HepG2 (cell line): ENCODE measurements around the gene ULK4. TPM values are rescaled to one million over a fixed set of nuclear protein-coding genes. Genes with fewer than 3 reads are reported as not detected.
A peak's percentile ranks its signal among the peaks of the same experiment; 100 is the strongest.

Experiments used
- ATAC-seq: fragments of 200-7000 bp; cut with Tn5 transposase; 3 replicates; pipeline ENCODE4 v1.9.1; 2020; ENCODE audit warnings: mild to moderate bottlenecking, moderate library complexity
- BruUV-seq: library from RNA; stranded (reverse); fragments of 400-500 nt; replicated peaks from 2 replicates; lab custom pipeline; 2021; lab: Mats Ljungman, UMichigan
- CTCF ChIA-PET: fragments of 300-600 bp; formaldehyde crosslinking; extraction: SDS; loops from one replicate; lab custom pipeline; 2021; ENCODE audit warnings: low total read pairs, inconsistent platforms, low intra/inter-chr PET ratio; lab: Yijun Ruan, JAX
- POLR2A ChIA-PET: fragments of 350-600 bp; sonication (Branson Sonifier 250); formaldehyde crosslinking; loops from one replicate; lab custom pipeline; 2020; ENCODE audit warnings: antibody characterized with exemption, inconsistent platforms; lab: Yijun Ruan, JAX
- DNase-seq: peaks from one replicate; pipeline ENCODE4 v3.0.0-alpha.2; 2015; ENCODE audit warnings: low spot score
- FAIRE-seq: peaks from 3 replicates; lab custom pipeline; 2011; peaks lifted over from hg19 to GRCh38; lab: Jason Lieb, UNC
- H2AFZ ChIP-seq: one replicate; pipeline ENCODE4 v1.6.1; 2011; ENCODE audit warnings: low read length, inconsistent platforms
- H3K27ac ChIP-seq: fragments of 300-600 bp; 3 replicates; pipeline ENCODE4 v1.8.0; 2011; ENCODE audit warnings: mixed run types, mild to moderate bottlenecking, mixed read lengths, low read length, inconsistent platforms; ENCODE audit not compliant: insufficient read depth; ENCODE audit errors: extremely low read length
- H3K27me3 ChIP-seq, 2 experiments: fragments of 200-600 bp in 1 of 2; 2 replicates in 1 of 2; 3 replicates in 1 of 2; pipeline versions ENCODE4 v1.6.0 to v1.8.0; 2011; ENCODE audit warnings: low read length in 2 of 2, mild to moderate bottlenecking in 2 of 2, moderate library complexity in 2 of 2, inconsistent platforms in 1 of 2; ENCODE audit not compliant: insufficient read depth in 2 of 2, control insufficient read depth in 1 of 2
- H3K36me3 ChIP-seq, 2 experiments: fragments of 200-600 bp in 1 of 2; replicated peaks in 1 of 2; 2 replicates in 1 of 2; 3 replicates in 1 of 2; pipeline versions ENCODE4 v1.5.1 to v1.8.0; 2011; ENCODE audit warnings: low read length in 2 of 2, inconsistent platforms in 1 of 2; ENCODE audit not compliant: insufficient read depth in 2 of 2, control insufficient read depth in 1 of 2
- H3K4me1 ChIP-seq: 2 replicates; pipeline ENCODE4 v1.5.1; 2012; ENCODE audit warnings: low read length, inconsistent platforms; ENCODE audit not compliant: insufficient read depth
- H3K4me2 ChIP-seq: 2 replicates; pipeline ENCODE4 v1.6.0; 2011; ENCODE audit warnings: low read depth, low read length, inconsistent platforms
- H3K4me3 ChIP-seq, 3 experiments: fragments of 200-600 bp in 1 of 3; sonication (generic), shearing (Covaris generic) in 1 of 3; replicated peaks in 1 of 3; 2 replicates each; pipeline ENCODE4 v1.5.1; 2011 to 2016; ENCODE audit warnings: low read length in 3 of 3, inconsistent platforms in 2 of 3, low read depth in 2 of 3, mild to moderate bottlenecking in 2 of 3, control low read depth in 1 of 3, mixed read lengths in 1 of 3; ENCODE audit not compliant: insufficient read depth in 1 of 3
- H3K79me2 ChIP-seq: one replicate; pipeline ENCODE4 v1.6.1; 2011; ENCODE audit warnings: low read length, inconsistent platforms; ENCODE audit not compliant: insufficient read depth
- H3K9ac ChIP-seq: 2 replicates; pipeline ENCODE4 v1.6.0; 2011; ENCODE audit warnings: mild to moderate bottlenecking, low read depth, low read length, inconsistent platforms; ENCODE audit not compliant: insufficient read depth
- H3K9me3 ChIP-seq: 2 replicates; pipeline ENCODE4 v1.5.1; 2012; ENCODE audit warnings: mild to moderate bottlenecking, low read length
- H4K20me1 ChIP-seq: 2 replicates; pipeline ENCODE4 v1.6.0; 2011; ENCODE audit warnings: inconsistent platforms, mild to moderate bottlenecking, low read length, moderate library complexity; ENCODE audit not compliant: insufficient read depth
- BCL3 ChIP-seq: sonication (generic); formaldehyde crosslinking; IDR thresholded peaks from 2 replicates; pipeline ENCODE4 v1.5.1; 2020; ENCODE audit warnings: mild to moderate bottlenecking, missing genetic modification reagents, moderate library complexity
- BCL6 ChIP-seq: IDR thresholded peaks from 2 replicates; pipeline ENCODE4 v1.6.1; 2016; ENCODE audit warnings: missing genetic modification reagents, missing compliant biosample characterization
- GATAD2A ChIP-seq: IDR thresholded peaks from 2 replicates; pipeline ENCODE4 v1.6.1; 2016
- GPBP1L1 ChIP-seq: sonication (generic); formaldehyde crosslinking; IDR thresholded peaks from 2 replicates; pipeline ENCODE4 v1.5.0; 2020; ENCODE audit warnings: mild to moderate bottlenecking, missing genetic modification reagents
- HMG20A ChIP-seq: IDR thresholded peaks from 2 replicates; pipeline ENCODE4 v1.6.1; 2016; ENCODE audit warnings: borderline replicate concordance
- HNF4A ChIP-seq: sonication (generic); formaldehyde crosslinking; IDR thresholded peaks from 2 replicates; pipeline ENCODE4 v1.4.0; 2020; ENCODE audit warnings: missing genetic modification reagents
- KLF6 ChIP-seq: IDR thresholded peaks from 2 replicates; pipeline ENCODE4 v1.8.0; 2016; ENCODE audit warnings: missing biosample characterization, missing genetic modification reagents
- MTF1 ChIP-seq: sonication (generic); formaldehyde crosslinking; IDR thresholded peaks from 2 replicates; pipeline ENCODE4 v1.5.0; 2020; ENCODE audit warnings: missing genetic modification reagents
- NFYC ChIP-seq: IDR thresholded peaks from 2 replicates; pipeline ENCODE4 v1.6.1; 2016; ENCODE audit warnings: missing genetic modification reagents, missing compliant biosample characterization
- SOX6 ChIP-seq, 2 experiments: fragments of 450-650 bp in 1 of 2; sonication (generic) in 1 of 2; formaldehyde crosslinking in 1 of 2; IDR thresholded peaks; 2 replicates each; pipeline versions ENCODE4 v1.4.0 to v1.6.1; 2017 to 2020; ENCODE audit warnings: antibody characterized with exemption in 1 of 2, mild to moderate bottlenecking in 1 of 2, missing genetic modification reagents in 1 of 2
- TBP ChIP-seq: sonication (generic); formaldehyde crosslinking; IDR thresholded peaks from 2 replicates; pipeline ENCODE4 v1.5.0; 2020; ENCODE audit warnings: missing genetic modification reagents
- TEAD2 ChIP-seq: sonication (generic); formaldehyde crosslinking; IDR thresholded peaks from 2 replicates; pipeline ENCODE4 v1.9.0; 2021; ENCODE audit warnings: missing genetic modification reagents
- ZC3H4 ChIP-seq: sonication (generic); formaldehyde crosslinking; IDR thresholded peaks from 2 replicates; pipeline ENCODE4 v1.4.0; 2020; ENCODE audit warnings: missing genetic modification reagents, borderline replicate concordance
- ZIK1 ChIP-seq: sonication (generic); formaldehyde crosslinking; IDR thresholded peaks from 2 replicates; pipeline ENCODE4 v1.5.0; 2020; ENCODE audit warnings: mild to moderate bottlenecking, low read depth, missing genetic modification reagents, borderline replicate concordance
- ZKSCAN5 ChIP-seq: sonication (generic); formaldehyde crosslinking; IDR thresholded peaks from 2 replicates; pipeline ENCODE4 v1.5.1; 2020; ENCODE audit warnings: mild to moderate bottlenecking, missing genetic modification reagents
- ZNF207 ChIP-seq: fragments of 450-650 bp; IDR thresholded peaks from 2 replicates; pipeline ENCODE4 v1.6.1; 2016; ENCODE audit warnings: antibody characterized with exemption, borderline replicate concordance
- ZNF234 ChIP-seq: sonication (generic); formaldehyde crosslinking; conservative IDR thresholded peaks from 2 replicates; pipeline ENCODE4 v1.5.1; 2020; ENCODE audit warnings: mild to moderate bottlenecking, missing genetic modification reagents
- ZNF512B ChIP-seq: sonication (generic); formaldehyde crosslinking; IDR thresholded peaks from 2 replicates; pipeline ENCODE4 v1.5.1; 2020; ENCODE audit warnings: missing genetic modification reagents, mild to moderate bottlenecking, borderline replicate concordance
- ZNF564 ChIP-seq: sonication (generic); formaldehyde crosslinking; IDR thresholded peaks from 2 replicates; pipeline ENCODE4 v1.8.1; 2023; ENCODE audit warnings: mild to moderate bottlenecking, missing genetic modification reagents
- ZNF607 ChIP-seq: sonication (generic); formaldehyde crosslinking; IDR thresholded peaks from 2 replicates; pipeline ENCODE4 v1.5.1; 2020; ENCODE audit warnings: missing genetic modification reagents, mild to moderate bottlenecking, borderline replicate concordance
- WGBS: methylation state at CpG from one replicate; pipeline ENCODE4 v1.1.6; 2017; ENCODE audit warnings: low lambda C conversion rate; 5-methylcytosine and 5-hydroxymethylcytosine counted together
- in situ Hi-C: cut with HindIII; loops from 2 replicates; pipeline ENCODE4 v1.10.0; 2017; ENCODE audit warnings: low pct_unique_long_range_greater_than_20kb; ENCODE audit not compliant: extremely low pct_ligation_motif_present
- intact Hi-C: fragments of 100-400 bp; cut with micrococcal nuclease; formaldehyde crosslinking; loops from one replicate; pipeline ENCODE4 v1.10.0; 2022; ENCODE audit not compliant: unreplicated experiment
- polyA plus RNA-seq, 8 experiments: library from polyadenylated mRNA; depleted of rRNA in 3 of 8; stranded (reverse) in 7 of 8; unstranded in 1 of 8; fragments of >200 nt; fragmentation: Illumina TruSeq in 4 of 8; extraction: Trizol in 4 of 8; gene quantifications; 2 replicates each; pipeline versions ENCODE4 v1.2.1 to v1.2.3, GENCODE V29; 2011 to 2016; ENCODE audit warnings: low read depth in 4 of 8, missing spikeins in 1 of 8, mixed read lengths in 1 of 8; ENCODE audit not compliant: insufficient read depth in 1 of 8
- total RNA-seq, 5 experiments: library from RNA; depleted of rRNA; stranded (reverse); fragments of >200 nt; fragmentation: Illumina TruSeq; extraction: Trizol; gene quantifications; 2 replicates each; pipeline ENCODE4 v1.2.3, GENCODE V29; 2016; ENCODE audit warnings: low read depth in 1 of 5

Gene ULK4
- total and polyA plus RNA-seq, 2 of the 13 experiments (the other 11 are each of a cell fraction or from before 2014, with no cell fraction given), result 6.7 to 11.8 TPM

- H3K27ac ChIP-seq, result no peak overlapping the region
- WGBS, result 20% methylated on average over 2 of the region's 2 CpGs
- no peak for FAIRE-seq
- no peaks in the 10 kb centered on the region for H3K9me3 ChIP-seq
- H3K79me2 ChIP-seq, result no peaks in the 10 kb centered on the region
- H4K20me1 ChIP-seq, result no peaks in the 10 kb centered on the region
- no peaks in the 10 kb centered on the region for H3K27me3 ChIP-seq
- H3K9ac ChIP-seq, result no peak overlapping the region
- no peak overlapping the region for H2AFZ ChIP-seq
- peaks cover 51% of the 10 kb centered on the region for H3K4me1 ChIP-seq
- ChIA-PET CTCF (no interaction called here), POLR2A (no interaction called here)
- no peak overlapping the region for H3K4me3 ChIP-seq
- intact Hi-C loops (no loop called here), in situ Hi-C loops (no loop called here)
- H3K4me2 ChIP-seq, result 0 out of 2 replicates have a peak overlapping the region, but pooled peaks have one; percentile 15
- BruUV-seq, result no TSS peak
- peak; percentile 31 for DNase-seq
- H3K36me3 ChIP-seq, result no peaks in the 10 kb centered on the region
- ATAC-seq, result peak; percentile 89
- TF ChIP-seq GPBP1L1 (CRISPR knock-in tag) (no peak), ZNF564 (CRISPR knock-in tag) (no peak), HNF4A (peak; percentile 60), ZNF234 (CRISPR knock-in tag) (no peak), NFYC (no peak), ZNF207 (0 out of 2 replicates have a peak, but pooled peaks have one; percentile 30), KLF6 (CRISPR knock-in tag) (no peak), ZNF512B (CRISPR knock-in tag) (no peak), GATAD2A (peak; percentile 55; the same call in 1 of the 2 replicates), ZC3H4 (CRISPR knock-in tag) (no peak), HMG20A (CRISPR knock-in tag) (0 out of 2 replicates have a peak, but pooled peaks have one; percentile 15), ZIK1 (no peak), SOX6 (IDR thresholded peaks at IDR 0.05) (no peak), SOX6 (CRISPR knock-in tag; IDR thresholded peaks at IDR 0.05) (peak; percentile 40; the same call in 1 of the 2 replicates), BCL6 (CRISPR knock-in tag) (0 out of 2 replicates have a peak, but pooled peaks have one; percentile 20), ZNF607 (no peak), TBP (CRISPR knock-in tag) (no peak), BCL3 (no peak), ZKSCAN5 (CRISPR knock-in tag) (0 out of 2 replicates have a peak, but pooled peaks have one; percentile 24), TEAD2 (CRISPR knock-in tag) (no peak), MTF1 (CRISPR knock-in tag) (no peak)
Measured at GRCh38 chr3:41296556-41296955, 665.3 kb downstream of the ULK4 start.
